GM12873 (cell line): ENCODE data around the gene PPM1H.

Source experiments
- CTCF ChIP-seq: IDR thresholded peaks from 2 replicates; pipeline ENCODE4 v1.5.1; 2012; ENCODE audit warnings: low read depth, mild to moderate bottlenecking, moderate library complexity, low read length, control low read depth; ENCODE audit not compliant: insufficient read depth; ENCODE audit errors: missing control alignments

The PPM1H gene

GRCh38 chr12:62763861-62764645 lies 170.9 kb downstream of the PPM1H start:
- TF ChIP-seq CTCF, result no peak

GRCh38 chr12:62763312-62763711 lies 171.6 kb downstream of the PPM1H start:
- TF ChIP-seq CTCF, result no peak

GRCh38 chr12:62762645-62763044 lies 172.3 kb downstream of the PPM1H start:
- no peak for TF ChIP-seq CTCF

- no peak for TF ChIP-seq CTCF
Measured at GRCh38 chr12:62761658-62762057, 173.3 kb downstream of the PPM1H start.

- TF ChIP-seq CTCF, result no peak
Measured at GRCh38 chr12:62760779-62761178, 174.2 kb downstream of the PPM1H start.

- no peak for TF ChIP-seq CTCF
Measured at GRCh38 chr12:62758216-62758615, 176.7 kb downstream of the PPM1H start.

GRCh38 chr12:62757048-62757447 lies 177.9 kb downstream of the PPM1H start:
- no peak for TF ChIP-seq CTCF
